H9 (cell line): ENCODE results near the gene GPR183. TPM values are rescaled to one million over a fixed set of nuclear protein-coding genes. Genes with fewer than 3 reads are reported as not detected.

ENCODE experiments used
- DNase-seq: peaks from one replicate; pipeline ENCODE4 v3.0.0-alpha.2; 2017
- H2AFZ ChIP-seq: one replicate; pipeline ENCODE4 v1.6.1; 2013; ENCODE audit warnings: mild to moderate bottlenecking, low read length, control low read depth, moderate library complexity
- H2AK5ac ChIP-seq: 2 replicates; pipeline ENCODE4 v1.6.1; 2013; ENCODE audit warnings: low read length, control low read depth, mixed read lengths; ENCODE audit not compliant: insufficient read length
- H2BK120ac ChIP-seq: one replicate; pipeline ENCODE4 v1.6.1; 2013; ENCODE audit warnings: low read depth, mild to moderate bottlenecking, low read length, control low read depth, inconsistent platforms; ENCODE audit not compliant: poor library complexity, severe bottlenecking
- H2BK12ac ChIP-seq: 2 replicates; pipeline ENCODE4 v1.6.1; 2013; ENCODE audit warnings: low read length, control low read depth, mixed read lengths, low read depth; ENCODE audit not compliant: insufficient read length
- H2BK15ac ChIP-seq: 2 replicates; pipeline ENCODE4 v1.6.1; 2013; ENCODE audit warnings: low read depth, low read length, control low read depth
- H2BK20ac ChIP-seq: one replicate; pipeline ENCODE4 v1.6.1; 2013; ENCODE audit warnings: low read depth, mild to moderate bottlenecking, low read length, control low read depth, inconsistent platforms; ENCODE audit not compliant: poor library complexity, severe bottlenecking
- H2BK5ac ChIP-seq: 2 replicates; pipeline ENCODE4 v1.6.1; 2013; ENCODE audit warnings: low read length, control low read depth, mixed read lengths; ENCODE audit not compliant: insufficient read length
- H3K14ac ChIP-seq: 2 replicates; pipeline ENCODE4 v1.6.1; 2013; ENCODE audit warnings: low read length, control low read depth; ENCODE audit not compliant: insufficient read depth
- H3K18ac ChIP-seq: 2 replicates; pipeline ENCODE4 v1.6.1; 2013; ENCODE audit warnings: low read depth, mild to moderate bottlenecking, mixed read lengths, low read length, control low read depth; ENCODE audit not compliant: insufficient read length
- H3K23ac ChIP-seq: 2 replicates; pipeline ENCODE4 v1.6.1; 2013; ENCODE audit warnings: low read length, control low read depth, mixed read lengths, low read depth; ENCODE audit not compliant: insufficient read length
- H3K23me2 ChIP-seq: 2 replicates; pipeline ENCODE4 v1.6.1; 2013; ENCODE audit warnings: low read depth, mild to moderate bottlenecking, mixed read lengths, low read length, control low read depth; ENCODE audit not compliant: insufficient read length, poor library complexity, severe bottlenecking
- H3K27ac ChIP-seq: 2 replicates; pipeline ENCODE4 v1.5.1; 2013; ENCODE audit warnings: low read length, control low read depth, mixed read lengths, low read depth; ENCODE audit not compliant: insufficient read length
- H3K27me3 ChIP-seq: 2 replicates; pipeline ENCODE4 v1.6.1; 2013; ENCODE audit warnings: low read length, control low read depth, inconsistent platforms; ENCODE audit not compliant: insufficient read depth
- H3K4ac ChIP-seq: 2 replicates; pipeline ENCODE4 v1.6.1; 2013; ENCODE audit warnings: low read depth, mild to moderate bottlenecking, control low read depth, inconsistent platforms, low read length, moderate library complexity
- H3K4me1 ChIP-seq: 2 replicates; pipeline ENCODE4 v1.6.1; 2013; ENCODE audit warnings: low read length, control low read depth, inconsistent platforms; ENCODE audit not compliant: insufficient read depth
- H3K4me2 ChIP-seq: 2 replicates; pipeline ENCODE4 v1.6.1; 2013; ENCODE audit warnings: low read length, control low read depth, mixed read lengths; ENCODE audit not compliant: insufficient read length, insufficient read depth
- H3K56ac ChIP-seq: 2 replicates; pipeline ENCODE4 v1.6.1; 2013; ENCODE audit warnings: low read depth, mild to moderate bottlenecking, mixed read lengths, low read length, control low read depth; ENCODE audit not compliant: insufficient read length
- H3K79me1 ChIP-seq: 2 replicates; pipeline ENCODE4 v1.6.1; 2013; ENCODE audit warnings: low read depth, mild to moderate bottlenecking, moderate library complexity, low read length, control low read depth, inconsistent platforms; ENCODE audit not compliant: insufficient read depth, poor library complexity, severe bottlenecking
- H3K79me2 ChIP-seq: 2 replicates; pipeline ENCODE4 v1.6.1; 2013; ENCODE audit warnings: low read length, control low read depth, inconsistent platforms; ENCODE audit not compliant: insufficient read depth
- H3K9ac ChIP-seq: 2 replicates; pipeline ENCODE4 v1.6.1; 2013; ENCODE audit warnings: low read length, control low read depth, mixed read lengths; ENCODE audit not compliant: insufficient read length; ENCODE audit errors: extremely low read depth
- H3K9me3 ChIP-seq: one replicate; pipeline ENCODE4 v1.6.1; 2013; ENCODE audit warnings: low read depth, low read length, inconsistent platforms; ENCODE audit not compliant: control insufficient read depth
- H3T11ph ChIP-seq: one replicate; pipeline ENCODE4 v1.6.1; 2013; ENCODE audit warnings: mild to moderate bottlenecking, low read length, control low read depth, inconsistent platforms
- H4K20me1 ChIP-seq: one replicate; pipeline ENCODE4 v1.6.1; 2013; ENCODE audit not compliant: control insufficient read depth, insufficient read length, insufficient read depth
- H4K5ac ChIP-seq: 2 replicates; pipeline ENCODE4 v1.6.1; 2013; ENCODE audit warnings: low read depth, mild to moderate bottlenecking, mixed read lengths, low read length, control low read depth; ENCODE audit not compliant: insufficient read length
- H4K8ac ChIP-seq: replicated peaks from 2 replicates; pipeline ENCODE4 v1.6.1; 2013; ENCODE audit warnings: low read length, control low read depth, mixed read lengths, low read depth; ENCODE audit not compliant: insufficient read length
- H4K91ac ChIP-seq: 2 replicates; pipeline ENCODE4 v1.6.1; 2013; ENCODE audit warnings: low read depth, mild to moderate bottlenecking, moderate library complexity, mixed read lengths, low read length, control low read depth; ENCODE audit not compliant: insufficient read length
- H3K27ac Mint-ChIP-seq, 3 experiments: 2 replicates in 2 of 3; 3 replicates in 1 of 3; pipeline ENCODE4 v1.8.0; 2020 to 2021; ENCODE audit warnings: mixed read lengths in 3 of 3, mild to moderate bottlenecking in 1 of 3, moderate library complexity in 1 of 3
- H3K27me3 Mint-ChIP-seq: 2 replicates; pipeline ENCODE4 v1.8.0; 2021; ENCODE audit warnings: low read depth, mild to moderate bottlenecking, moderate library complexity, mixed read lengths
- H3K36me3 Mint-ChIP-seq, 3 experiments: 2 replicates in 2 of 3; 3 replicates in 1 of 3; pipeline ENCODE4 v1.8.0; 2020 to 2021; ENCODE audit warnings: low read depth in 3 of 3, mixed read lengths in 3 of 3; ENCODE audit not compliant: insufficient read depth in 1 of 3
- H3K4me1 Mint-ChIP-seq, 2 experiments: 2 replicates each; pipeline ENCODE4 v1.8.0; 2020; ENCODE audit warnings: mixed read lengths in 2 of 2
- H3K4me3 Mint-ChIP-seq, 2 experiments: 2 replicates in 1 of 2; 3 replicates in 1 of 2; pipeline ENCODE4 v1.8.0; 2020 to 2021; ENCODE audit warnings: mild to moderate bottlenecking in 2 of 2, mixed read lengths in 2 of 2, moderate library complexity in 1 of 2
- H3K9me3 Mint-ChIP-seq, 2 experiments: 2 replicates in 1 of 2; 3 replicates in 1 of 2; pipeline ENCODE4 v1.8.0; 2020; ENCODE audit warnings: mild to moderate bottlenecking in 2 of 2, mixed read lengths in 2 of 2, moderate library complexity in 1 of 2
- CTCF ChIP-seq: fragments of 200-600 bp; sonication (generic); conservative IDR thresholded peaks from 3 replicates; pipeline ENCODE4 v1.8.0; 2021; ENCODE audit warnings: antibody characterized with exemption, mild to moderate bottlenecking
- total RNA-seq: library from RNA; stranded (reverse); gene quantifications from 2 replicates; pipeline ENCODE4 v1.2.1, GENCODE V29; 2021

Gene GPR183
- total RNA-seq, 1 experiment from 2014 or later: not detected

- H3K56ac ChIP-seq: no peak overlapping the region
- no peaks in the 10 kb centered on the region for H3K4me1 ChIP-seq
- no peak overlapping the region for H2BK120ac ChIP-seq
- no peak overlapping the region for H2BK15ac ChIP-seq
- H2BK12ac ChIP-seq: no peak overlapping the region
- H2AFZ ChIP-seq: no peak overlapping the region
- Mint-ChIP-seq H3K4me3 (no peak overlapping the region), H3K4me1 (peaks cover 0 to 5% of the 10 kb centered on the region in 2 experiments; a peak in 1 of 4 replicates), H3K9me3 (no peaks in the 10 kb centered on the region), H3K27ac (no peak overlapping the region), H3K27me3 (no peaks in the 10 kb centered on the region), H3K36me3 (no peaks in the 10 kb centered on the region)
- no peak overlapping the region for H4K91ac ChIP-seq
- H3K27ac ChIP-seq: no peak overlapping the region
- H4K5ac ChIP-seq: no peak overlapping the region
- no peak for TF ChIP-seq CTCF
- no peak overlapping the region for H2BK20ac ChIP-seq
- no peak overlapping the region for H3K14ac ChIP-seq
- H3K23me2 ChIP-seq: no peaks in the 10 kb centered on the region
- no peak overlapping the region for H3K18ac ChIP-seq
- no peak for DNase-seq
- no peaks in the 10 kb centered on the region for H3K9me3 ChIP-seq
- H3K4me2 ChIP-seq: no peak overlapping the region
- H3T11ph ChIP-seq: no peak overlapping the region
- no peaks in the 10 kb centered on the region for H3K27me3 ChIP-seq
- no peak overlapping the region for H3K9ac ChIP-seq
- H2AK5ac ChIP-seq: no peak overlapping the region
- H3K79me2 ChIP-seq: no peaks in the 10 kb centered on the region
- no peak overlapping the region for H3K23ac ChIP-seq
- H4K20me1 ChIP-seq: no peaks in the 10 kb centered on the region
- no peak overlapping the region for H3K4ac ChIP-seq
- no peak overlapping the region for H4K8ac ChIP-seq
- H3K79me1 ChIP-seq: no peaks in the 10 kb centered on the region
- H2BK5ac ChIP-seq: no peak overlapping the region
These were observed 13.0 kb downstream of the GPR183 start for GRCh38 chr13:99294198-99294597.
